RPMI8226 (cell line): ENCODE results near the gene ALDH16A1.
"Not testable (repeated sequence)": the region's sequence is repeated elsewhere in the genome, so short reads cannot be mapped to it uniquely, and the experiment has no call there.

Experiments
- DNase-seq: peaks from one replicate; pipeline ENCODE4 v3.0.0-alpha.2; 2015

ALDH16A1 gene

DNA sequence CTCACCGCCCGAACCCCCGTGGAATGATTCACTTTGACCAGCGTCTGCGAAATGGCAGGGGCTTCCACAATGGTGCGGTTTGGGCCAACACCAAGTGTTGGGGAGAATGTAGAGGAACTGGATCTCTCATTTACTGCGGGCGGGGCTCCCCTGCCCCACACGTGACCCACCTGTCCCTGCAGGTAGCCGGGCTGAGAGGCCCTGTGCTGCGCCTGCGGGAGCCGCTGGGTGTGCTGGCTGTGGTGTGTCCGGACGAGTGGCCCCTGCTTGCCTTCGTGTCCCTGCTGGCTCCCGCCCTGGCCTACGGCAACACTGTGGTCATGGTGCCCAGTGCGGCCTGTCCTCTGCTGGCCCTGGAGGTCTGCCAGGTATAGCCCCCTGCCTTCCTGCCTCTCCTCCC is 15.2 kb downstream of the ALDH16A1 start:
- no peak for DNase-seq

DNA sequence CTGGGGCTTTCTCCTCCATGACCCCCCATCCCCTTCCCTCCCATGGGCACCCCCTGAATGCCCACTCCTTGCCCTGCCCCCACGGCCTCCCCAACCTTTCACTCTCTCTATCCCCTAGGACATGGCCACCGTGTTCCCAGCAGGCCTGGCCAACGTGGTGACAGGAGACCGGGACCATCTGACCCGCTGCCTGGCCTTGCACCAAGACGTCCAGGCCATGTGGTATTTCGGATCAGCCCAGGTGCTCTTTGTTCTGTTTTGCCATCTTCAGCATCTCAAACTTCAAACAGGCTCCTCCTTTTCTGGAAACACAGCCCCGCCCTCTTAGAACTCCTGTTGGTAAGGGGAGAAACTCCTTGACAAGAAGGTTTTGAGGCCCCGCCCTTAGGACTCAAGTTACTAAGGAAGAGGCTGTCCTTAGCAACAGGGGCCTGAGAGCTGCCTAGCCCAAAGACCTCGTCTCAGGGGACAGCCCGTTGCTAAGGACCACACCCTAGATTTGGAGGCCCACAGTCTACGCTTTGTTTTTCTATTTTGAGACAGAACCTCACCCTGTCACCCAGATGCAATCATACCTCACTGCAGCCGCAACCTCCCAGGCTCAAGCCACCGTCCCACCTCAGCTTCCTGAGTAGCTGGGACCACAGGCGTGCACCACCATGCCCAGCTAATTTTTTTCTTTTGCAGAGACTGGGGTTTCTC is 15.9 kb downstream of the ALDH16A1 start:
- peak; percentile 39 for DNase-seq

GRCh38 chr19:49469828-49470614 is 17.0 kb downstream of the ALDH16A1 start:
- DNase-seq, result no peak

DNA sequence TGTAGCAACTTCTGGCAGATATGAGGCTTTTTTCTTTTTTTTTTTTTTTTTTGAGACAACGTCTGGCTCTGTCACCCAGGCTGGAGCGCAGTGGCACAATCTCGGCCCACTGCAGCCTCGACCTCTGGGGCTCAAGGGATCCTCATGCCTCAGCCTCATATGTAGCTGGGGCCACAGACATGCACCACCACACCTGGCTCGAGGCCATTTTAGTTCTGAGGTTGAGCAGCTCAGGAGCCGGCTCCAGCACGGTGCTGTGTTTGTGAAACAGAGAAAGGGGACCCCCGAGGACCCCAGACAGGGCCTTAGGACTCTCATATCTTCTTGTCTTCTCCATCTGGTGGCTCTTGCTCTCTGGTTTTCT is 17.6 kb downstream of the ALDH16A1 start:
- no peak for DNase-seq

- DNase-seq, result no peak
These were observed 19.9 kb downstream of the ALDH16A1 start for GRCh38 chr19:49472936-49473335.

DNA sequence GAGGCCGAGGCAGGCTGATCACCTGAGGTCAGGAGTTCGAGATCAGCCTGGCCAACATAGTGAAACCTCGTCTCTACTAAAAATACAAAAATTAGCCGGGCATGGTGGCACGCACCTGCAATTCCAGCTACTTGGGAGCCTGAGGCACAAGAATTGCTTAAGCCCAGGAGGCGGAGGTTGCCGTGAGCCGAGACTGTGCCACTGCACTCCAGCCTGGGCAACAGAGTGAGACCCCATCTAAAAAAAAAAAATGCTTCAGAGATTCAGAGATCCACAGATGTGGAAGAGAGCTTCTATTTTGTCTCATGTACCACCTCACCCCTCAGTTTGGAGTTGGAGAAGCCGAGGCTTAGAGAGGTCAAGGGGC is 20.5 kb downstream of the ALDH16A1 start:
- not testable (repeated sequence) for DNase-seq

GRCh38 chr19:49473868-49474541 is 21.0 kb downstream of the ALDH16A1 start, which contains the start of gene FLT3LG:
Gene FLT3LG, plus strand, starts transcription at chr19:49474215. Its CDS starts 425 bp downstream, at chr19:49474640.
- DNase-seq, result peak; percentile 86

DNA sequence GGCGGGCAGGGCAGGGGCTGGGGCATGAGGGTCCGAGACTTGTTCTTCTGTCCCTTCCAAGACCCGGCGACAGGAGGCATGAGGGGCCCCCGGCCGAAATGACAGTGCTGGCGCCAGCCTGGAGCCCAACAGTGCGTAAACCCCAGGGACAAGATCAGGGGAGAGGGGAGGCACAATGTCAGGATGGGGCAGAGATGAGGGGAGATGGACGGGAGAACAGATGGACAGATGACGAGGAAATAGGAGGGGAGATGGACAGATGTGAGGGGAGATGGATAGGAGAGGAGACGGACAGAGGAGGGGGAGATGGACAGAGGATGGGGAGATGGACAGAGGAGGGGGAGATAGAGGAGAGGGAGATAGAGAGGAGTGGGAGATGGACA is 21.5 kb downstream of the ALDH16A1 start:
- DNase-seq, result no peak

DNA sequence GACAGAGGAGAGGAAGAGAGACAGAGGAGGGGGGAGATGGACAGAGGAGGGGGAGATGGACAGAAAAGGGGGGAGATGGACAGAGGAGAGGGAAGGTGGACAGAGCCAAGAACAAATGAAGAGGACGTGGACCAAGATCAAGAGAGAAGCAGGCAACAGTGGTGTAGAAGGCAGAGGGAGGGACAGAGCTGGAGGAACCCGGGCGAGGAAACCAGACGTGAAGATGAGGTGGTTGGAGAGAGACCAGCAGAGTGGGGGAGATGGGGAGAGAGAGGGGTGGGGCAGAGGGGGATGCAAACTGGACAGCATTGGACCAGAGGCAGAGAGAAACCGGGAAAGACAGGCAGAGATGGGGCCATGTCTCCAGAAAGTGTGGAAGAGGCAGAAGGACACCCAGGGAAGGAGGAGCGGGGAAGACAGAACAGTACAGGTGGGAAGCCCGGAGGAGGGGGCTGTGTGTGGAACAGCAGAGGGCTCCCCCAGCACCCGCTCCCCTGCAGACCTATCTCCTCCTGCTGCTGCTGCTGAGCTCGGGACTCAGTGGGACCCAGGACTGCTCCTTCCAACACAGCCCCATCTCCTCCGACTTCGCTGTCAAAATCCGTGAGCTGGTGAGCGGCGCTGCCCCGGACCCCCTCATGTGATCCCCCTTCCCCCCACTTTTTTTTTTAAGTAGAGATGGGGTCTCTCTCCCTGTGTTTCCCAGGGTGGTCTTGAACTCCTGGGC is 22.3 kb downstream of the ALDH16A1 start:
- DNase-seq, result no peak

DNA sequence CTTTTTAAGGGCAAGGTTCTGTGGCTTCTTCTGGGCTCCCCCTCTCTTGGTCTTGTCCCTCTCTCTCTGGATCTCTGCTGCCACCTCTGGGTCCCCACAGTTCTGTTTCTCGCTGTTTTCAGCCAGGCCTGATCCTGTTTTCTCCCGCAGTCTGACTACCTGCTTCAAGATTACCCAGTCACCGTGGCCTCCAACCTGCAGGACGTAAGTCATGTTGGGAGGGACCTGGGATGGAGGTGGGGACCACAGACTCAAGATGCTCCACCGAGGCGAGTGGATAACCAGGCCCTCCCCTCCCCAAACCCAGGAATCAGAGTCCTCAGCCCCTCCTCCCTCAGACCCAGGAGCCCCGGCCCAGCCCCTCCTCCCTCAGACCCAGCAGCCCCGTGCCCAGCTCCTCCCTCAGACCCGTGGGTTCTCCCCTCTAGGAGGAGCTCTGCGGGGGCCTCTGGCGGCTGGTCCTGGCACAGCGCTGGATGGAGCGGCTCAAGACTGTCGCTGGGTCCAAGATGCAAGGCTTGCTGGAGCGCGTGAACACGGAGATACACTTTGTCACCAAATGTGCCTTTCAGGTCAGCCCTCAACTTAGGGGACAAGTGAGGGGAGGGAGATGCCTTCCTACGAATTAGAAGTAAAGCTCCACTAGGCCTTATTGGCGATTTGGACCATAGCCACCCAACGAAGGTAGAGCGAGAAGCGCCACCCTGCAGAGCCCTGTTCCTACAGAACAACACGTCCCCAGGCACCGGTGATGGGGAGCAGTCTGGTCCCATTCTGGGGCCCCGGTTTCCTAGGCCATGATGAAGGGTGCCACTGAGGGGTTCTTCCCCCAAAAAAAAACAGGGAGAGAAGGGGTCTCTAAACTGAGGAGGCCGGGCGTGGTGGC is 23.2 kb downstream of the ALDH16A1 start:
- DNase-seq, result no peak

GRCh38 chr19:49479975-49480628 is 27.1 kb downstream of the ALDH16A1 start:
- DNase-seq, result no peak

GRCh38 chr19:49481020-49481683 is 28.1 kb downstream of the ALDH16A1 start:
- DNase-seq, result no peak

GRCh38 chr19:49486232-49486631 is 33.2 kb downstream of the ALDH16A1 start:
- no peak for DNase-seq

DNA sequence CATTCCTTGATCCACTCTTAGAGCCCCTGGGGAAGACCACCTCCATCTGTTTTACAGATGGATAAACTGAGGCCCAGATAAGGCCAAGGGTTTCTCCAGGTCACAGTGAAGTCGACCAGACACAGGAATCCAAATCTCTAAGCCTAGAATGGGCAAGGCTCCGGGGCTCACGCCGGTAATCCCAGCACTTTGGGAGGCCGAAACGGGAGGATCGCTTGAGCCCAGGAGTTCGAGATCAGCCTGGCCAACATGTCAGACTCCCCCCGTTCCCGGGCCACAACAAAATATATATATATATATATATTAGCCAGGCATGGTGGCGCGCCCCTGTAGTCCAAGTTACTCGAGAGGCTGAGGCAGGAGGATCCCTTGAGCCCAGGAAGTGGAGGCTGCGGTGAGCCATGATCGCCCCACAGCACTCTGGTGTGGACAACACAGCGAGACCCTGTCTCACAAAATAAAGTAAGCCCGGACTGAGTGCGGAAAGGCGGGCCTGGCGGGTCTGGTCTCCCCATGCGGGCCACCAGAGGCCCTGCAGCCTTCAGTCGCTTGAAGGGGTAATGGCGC is 33.8 kb downstream of the ALDH16A1 start:
- DNase-seq, result no peak

DNA sequence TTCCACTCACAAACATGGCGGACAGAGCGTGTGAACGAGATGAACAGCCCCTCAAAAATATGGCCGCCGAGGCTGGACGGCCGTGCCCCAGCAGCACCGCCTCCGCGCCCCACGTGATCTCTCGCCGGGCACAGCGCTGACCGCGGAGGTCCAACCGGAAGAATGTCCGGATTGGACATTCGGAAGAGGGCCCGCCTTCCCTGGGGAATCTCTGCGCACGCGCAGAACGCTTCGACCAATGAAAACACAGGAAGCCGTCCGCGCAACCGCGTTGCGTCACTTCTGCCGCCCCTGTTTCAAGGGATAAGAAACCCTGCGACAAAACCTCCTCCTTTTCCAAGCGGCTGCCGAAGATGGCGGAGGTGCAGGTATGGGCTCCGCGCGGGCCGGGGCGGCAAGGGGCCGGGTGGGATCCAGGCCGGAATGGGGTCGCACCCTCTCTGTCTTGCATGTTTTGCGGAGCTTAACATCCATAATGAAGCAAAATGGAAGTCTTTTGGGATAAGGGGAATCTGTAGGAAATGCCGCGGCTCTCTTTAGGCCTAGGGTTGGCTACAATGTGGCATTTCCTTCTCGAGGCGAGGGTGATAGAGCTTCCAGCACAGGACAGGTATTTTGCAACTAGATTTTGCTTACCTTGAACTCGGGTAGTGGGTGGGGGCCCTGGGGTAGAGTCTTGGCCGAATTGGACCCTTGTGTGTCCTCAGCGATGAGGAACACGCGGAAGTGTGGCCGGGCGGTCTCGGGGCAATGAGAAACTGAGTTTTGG is 34.4 kb downstream of the ALDH16A1 start, which contains the start of gene RPL13A:
RPL13A (plus strand) TSS at position 332 of the 769 bp plus-strand sequence; CDS start at position 354, 22 bp downstream.
- peak; percentile 98 for DNase-seq

- no peak for DNase-seq
These were observed 35.2 kb downstream of the ALDH16A1 start for GRCh38 chr19:49488046-49488862.

DNA sequence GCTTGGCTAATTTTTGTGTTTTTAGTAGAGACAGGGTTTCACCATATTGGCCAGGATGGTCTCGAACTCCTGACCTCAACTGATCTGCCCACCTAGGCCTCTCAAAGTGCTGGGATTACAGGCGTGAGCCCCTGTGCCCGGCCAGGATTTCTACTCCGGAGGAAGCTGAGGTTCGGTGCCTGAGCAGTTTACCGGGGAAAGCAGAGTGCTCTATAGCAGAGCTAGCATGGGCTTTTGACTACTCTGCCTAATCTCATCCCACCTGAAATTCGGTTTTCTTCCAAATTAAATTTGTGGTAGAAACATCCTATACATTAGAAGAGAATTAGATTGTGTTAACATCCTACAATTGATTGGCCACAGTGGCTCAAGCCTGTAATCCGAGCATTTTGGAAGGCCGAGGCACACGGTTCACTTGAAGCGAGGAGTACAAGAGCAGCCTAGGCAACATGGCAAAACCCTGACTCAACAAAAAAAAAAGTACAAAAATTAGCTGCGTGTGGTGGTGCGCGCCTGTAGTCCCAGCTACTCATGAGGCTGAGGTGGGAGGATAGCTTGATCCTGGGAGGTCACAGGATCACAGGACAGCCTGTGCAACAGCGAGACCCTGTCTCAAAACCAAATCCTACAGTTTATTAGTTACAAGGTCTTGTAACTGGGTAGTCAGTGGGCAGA is 36.0 kb downstream of the ALDH16A1 start:
- no peak for DNase-seq

DNA sequence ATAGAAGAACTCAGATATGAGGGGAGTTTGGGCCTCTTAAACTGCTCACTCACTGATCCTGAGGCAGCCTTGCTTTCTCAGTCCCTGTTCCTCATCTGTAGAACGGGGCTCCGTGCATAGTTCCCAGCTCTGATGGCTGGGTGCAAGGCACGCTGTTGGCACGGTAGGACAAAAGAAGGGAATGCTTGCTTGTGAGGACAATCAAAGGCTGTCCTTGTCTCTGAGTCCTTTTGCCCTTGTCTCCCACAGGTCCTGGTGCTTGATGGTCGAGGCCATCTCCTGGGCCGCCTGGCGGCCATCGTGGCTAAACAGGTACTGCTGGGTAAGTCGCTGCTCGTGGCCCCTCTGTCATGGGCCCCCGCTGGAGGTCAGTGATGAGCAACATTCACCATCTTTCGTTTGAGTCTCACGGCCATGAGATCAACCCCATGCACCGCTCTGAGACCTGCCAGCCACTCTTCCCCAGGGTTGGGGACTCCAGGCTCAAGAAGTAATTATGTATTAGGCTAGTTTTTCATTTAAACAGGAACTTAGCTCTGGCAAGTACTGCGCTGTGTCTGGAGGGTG is 36.7 kb downstream of the ALDH16A1 start:
- DNase-seq, result no peak
